Left ventricle myocardium inferior (tissue), 1 donor: ENCODE results near the gene DLGAP5. TPM values are rescaled to one million over a fixed set of nuclear protein-coding genes. Genes with fewer than 3 reads are reported as not detected.

Experiments used
- DNase-seq: peaks from one replicate; pipeline ENCODE4 v3.0.0-alpha.2; 2020
- H3K27ac ChIP-seq: fragments of 200-600 bp; replicated peaks from 2 replicates; pipeline ENCODE4 v1.8.0; 2021
- H3K27me3 ChIP-seq: fragments of 200-600 bp; 2 replicates; pipeline ENCODE4 v1.8.0; 2021; ENCODE audit warnings: low read depth
- H3K36me3 ChIP-seq: fragments of 200-600 bp; 2 replicates; pipeline ENCODE4 v1.8.0; 2021
- H3K4me1 ChIP-seq: fragments of 200-600 bp; 2 replicates; pipeline ENCODE4 v1.8.0; 2021
- H3K4me3 ChIP-seq: fragments of 200-600 bp; 2 replicates; pipeline ENCODE4 v1.8.0; 2021; ENCODE audit warnings: mild to moderate bottlenecking, moderate library complexity
- H3K9me3 ChIP-seq: fragments of 200-600 bp; replicated peaks from 2 replicates; pipeline ENCODE4 v1.8.0; 2021
- intact Hi-C: fragments of 100-400 bp; cut with micrococcal nuclease; formaldehyde crosslinking; loops from one replicate; pipeline ENCODE4 v1.11.0; 2022
- total RNA-seq: library from RNA; stranded (reverse); fragmentation: NEBNext Ultra II Directional; extraction: Animal tissue kit (Norgen Biotek cat#: 25700); gene quantifications from one replicate; pipeline ENCODE4 v1.2.1, GENCODE V29; 2021
- TF ChIP-seq, protein P1 (sequence below): fragments of 200-600 bp; IDR thresholded peaks from 2 replicates; pipeline ENCODE4 v1.8.0; 2021; ENCODE audit warnings: antibody characterized with exemption, mild to moderate bottlenecking, borderline replicate concordance
- donor health status: DM: no; HTN: yes; CAD: no; lungs with severe emphysema.

The DLGAP5 gene
- total RNA-seq, 1 donor from 2014 or later: 0.14 TPM

DNA sequence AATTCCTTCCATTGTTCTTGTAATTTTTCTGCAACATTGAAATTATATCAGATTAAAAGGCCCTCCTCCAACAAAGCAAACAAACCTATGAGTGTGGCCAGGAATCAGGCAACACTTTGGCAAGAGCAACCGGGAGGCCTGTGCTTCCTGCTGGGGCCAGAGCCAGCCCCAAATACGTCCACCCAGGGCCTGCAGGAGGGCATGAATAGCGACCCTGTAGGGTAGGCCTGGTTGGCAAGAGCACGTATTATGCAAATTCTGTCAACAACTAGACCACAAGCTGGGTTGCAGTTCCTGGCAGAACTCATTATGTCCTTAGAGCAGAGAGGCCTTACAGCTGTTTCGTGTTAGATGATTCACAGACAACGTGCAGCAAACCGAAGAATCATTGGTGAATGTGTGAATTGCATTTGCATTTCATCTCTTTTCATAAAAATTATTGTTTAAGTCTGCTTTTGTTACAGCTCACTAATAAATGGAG, 89.2 kb downstream of the DLGAP5 start:
- peak; percentile 73 for DNase-seq
- H3K27me3 ChIP-seq: no peaks in the 10 kb centered on the region
- TF ChIP-seq, protein P1, sequence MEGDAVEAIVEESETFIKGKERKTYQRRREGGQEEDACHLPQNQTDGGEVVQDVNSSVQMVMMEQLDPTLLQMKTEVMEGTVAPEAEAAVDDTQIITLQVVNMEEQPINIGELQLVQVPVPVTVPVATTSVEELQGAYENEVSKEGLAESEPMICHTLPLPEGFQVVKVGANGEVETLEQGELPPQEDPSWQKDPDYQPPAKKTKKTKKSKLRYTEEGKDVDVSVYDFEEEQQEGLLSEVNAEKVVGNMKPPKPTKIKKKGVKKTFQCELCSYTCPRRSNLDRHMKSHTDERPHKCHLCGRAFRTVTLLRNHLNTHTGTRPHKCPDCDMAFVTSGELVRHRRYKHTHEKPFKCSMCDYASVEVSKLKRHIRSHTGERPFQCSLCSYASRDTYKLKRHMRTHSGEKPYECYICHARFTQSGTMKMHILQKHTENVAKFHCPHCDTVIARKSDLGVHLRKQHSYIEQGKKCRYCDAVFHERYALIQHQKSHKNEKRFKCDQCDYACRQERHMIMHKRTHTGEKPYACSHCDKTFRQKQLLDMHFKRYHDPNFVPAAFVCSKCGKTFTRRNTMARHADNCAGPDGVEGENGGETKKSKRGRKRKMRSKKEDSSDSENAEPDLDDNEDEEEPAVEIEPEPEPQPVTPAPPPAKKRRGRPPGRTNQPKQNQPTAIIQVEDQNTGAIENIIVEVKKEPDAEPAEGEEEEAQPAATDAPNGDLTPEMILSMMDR: no peak
- no peak overlapping the region for H3K4me3 ChIP-seq
- no peaks in the 10 kb centered on the region for H3K9me3 ChIP-seq
- H3K4me1 ChIP-seq: peaks cover 97% of the 10 kb centered on the region
- H3K27ac ChIP-seq: peak overlapping the region; percentile 95
- H3K36me3 ChIP-seq: no peaks in the 10 kb centered on the region
- intact Hi-C loops: no loop called here

DNA sequence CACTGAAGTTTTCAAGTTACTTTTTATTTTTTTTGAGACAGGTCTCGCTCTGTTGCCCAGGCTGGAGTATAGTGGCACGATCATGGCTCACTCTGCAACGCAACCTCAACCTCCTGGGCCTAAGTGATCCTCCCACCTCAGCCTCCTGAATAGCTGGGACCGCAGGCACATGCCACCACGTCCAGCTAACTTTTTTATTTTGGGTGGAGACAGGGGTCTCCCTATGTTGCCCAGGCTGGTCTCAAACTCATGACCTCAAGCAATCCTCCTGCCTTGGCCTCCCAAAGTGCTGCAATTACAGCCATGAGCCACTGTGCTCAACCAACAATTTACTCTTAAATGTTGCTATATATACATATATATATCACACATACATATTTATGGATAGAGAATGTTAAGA, 89.7 kb downstream of the DLGAP5 start:
- TF ChIP-seq, protein P1: no peak
- H3K27me3 ChIP-seq: no peaks in the 10 kb centered on the region
- peak overlapping the region; percentile 95 for H3K27ac ChIP-seq
- no peaks in the 10 kb centered on the region for H3K36me3 ChIP-seq
- peaks cover 95% of the 10 kb centered on the region for H3K4me1 ChIP-seq
- H3K9me3 ChIP-seq: no peaks in the 10 kb centered on the region
- H3K4me3 ChIP-seq: no peak overlapping the region
- intact Hi-C loops: no loop called here
- no peak for DNase-seq

DNA sequence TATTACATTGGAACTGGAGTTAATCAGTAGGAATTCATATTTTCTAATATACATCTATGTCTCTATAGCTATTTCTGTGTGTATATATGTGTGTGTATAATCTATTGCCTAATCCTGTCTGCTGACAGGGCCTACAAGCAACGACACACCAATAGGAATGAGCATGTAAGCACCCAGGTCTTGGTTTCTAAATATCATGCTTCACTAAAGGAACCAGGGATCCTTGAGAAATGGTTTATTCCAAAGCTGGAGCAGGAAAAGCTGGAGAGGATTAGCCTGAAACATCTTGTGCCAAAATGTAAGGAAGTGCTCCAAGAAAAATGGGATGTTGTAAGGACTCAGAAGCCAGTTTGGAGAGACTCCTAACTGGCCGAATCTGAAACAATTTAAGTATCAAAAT, 91.6 kb downstream of the DLGAP5 start:
- intact Hi-C loops: no loop called here
- Histone ChIP-seq H3K4me1 (peaks cover 77% of the 10 kb centered on the region), H3K36me3 (no peaks in the 10 kb centered on the region), H3K9me3 (no peaks in the 10 kb centered on the region), H3K27ac (peak overlapping the region; percentile 95), H3K27me3 (no peaks in the 10 kb centered on the region), H3K4me3 (no peak overlapping the region)
- TF ChIP-seq, protein P1: no peak
- DNase-seq: no peak

DNA sequence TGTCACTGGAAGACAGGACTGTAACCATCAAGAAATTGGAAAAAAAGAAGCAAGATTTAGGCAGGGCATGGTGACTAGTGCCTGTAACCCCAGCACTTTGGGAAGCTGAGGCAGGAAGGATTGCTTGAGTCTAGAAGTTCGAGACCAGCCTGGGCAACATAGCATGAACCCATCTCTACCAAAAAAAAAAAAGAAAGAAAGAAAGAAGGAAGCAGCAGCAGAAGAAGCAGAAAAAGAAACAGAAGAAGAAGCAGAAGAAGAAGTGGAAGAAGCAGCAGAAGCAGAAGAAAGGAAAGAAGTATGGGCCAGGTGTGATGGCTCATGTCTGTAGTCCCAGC, 92.9 kb downstream of the DLGAP5 start:
- Histone ChIP-seq H3K9me3 (no peaks in the 10 kb centered on the region), H3K27me3 (no peaks in the 10 kb centered on the region), H3K36me3 (no peaks in the 10 kb centered on the region), H3K4me3 (no peak overlapping the region), H3K4me1 (peaks cover 65% of the 10 kb centered on the region), H3K27ac (peak overlapping the region; percentile 95)
- intact Hi-C loops: no loop called here
- TF ChIP-seq, protein P1: no peak
- no peak for DNase-seq

Other genes with a start within 250 kb of the DLGAP5 start
- gene WDHD1, start 164.5 kb downstream of the DLGAP5 start, total RNA-seq: 1.3 TPM
- 18.1 TPM for gene SOCS4, start 164.3 kb downstream of the DLGAP5 start, total RNA-seq
- gene MAPK1IP1L, start 139.9 kb downstream of the DLGAP5 start, total RNA-seq: 68.2 TPM
- gene LGALS3, start 62.3 kb downstream of the DLGAP5 start, total RNA-seq: 194 TPM
- gene FBXO34, start 79.8 kb upstream of the DLGAP5 start, total RNA-seq: 22.4 TPM
- gene ATG14, start 220.2 kb upstream of the DLGAP5 start, total RNA-seq: 13.2 TPM
- not detected for gene TBPL2, start 249.0 kb upstream of the DLGAP5 start, total RNA-seq